GM12878 (cell line): Measurements from ENCODE around the gene PRMT2. TPM values are rescaled to one million over a fixed set of nuclear protein-coding genes. Genes with fewer than 3 reads are reported as not detected.

Experiments used
- BCLAF1 ChIP-seq: fragments of 450-650 bp; IDR thresholded peaks from 2 replicates; pipeline ENCODE4 v1.6.1; 2017; ENCODE audit warnings: antibody characterized with exemption, mild to moderate bottlenecking, moderate library complexity
- CREM ChIP-seq: IDR thresholded peaks from 2 replicates; pipeline ENCODE4 v1.6.1; 2014; ENCODE audit warnings: antibody characterized with exemption, low read depth
- CUX1 ChIP-seq: IDR thresholded peaks from 2 replicates; pipeline ENCODE4 v1.6.1; 2012; ENCODE audit warnings: improper control_type of control experiment, low read depth, low read length; ENCODE audit not compliant: insufficient replicate concordance
- MTA2 ChIP-seq: fragments of 450-650 bp; IDR thresholded peaks from 2 replicates; pipeline ENCODE4 v1.6.1; 2016; ENCODE audit warnings: low read depth, mild to moderate bottlenecking, moderate library complexity
- RFX5 ChIP-seq: IDR thresholded peaks from 2 replicates; pipeline ENCODE4 v1.6.1; 2011; ENCODE audit warnings: low read depth, low read length, improper control_type of control experiment
- RUNX3 ChIP-seq: IDR thresholded peaks from 2 replicates; pipeline ENCODE4 v1.6.1; 2012; ENCODE audit warnings: low read length, inconsistent platforms
- SKIL ChIP-seq: fragments of 450-650 bp; IDR thresholded peaks from 2 replicates; pipeline ENCODE4 v1.6.1; 2017; ENCODE audit warnings: mild to moderate bottlenecking, low read depth, inconsistent platforms; ENCODE audit not compliant: poor library complexity, severe bottlenecking
- polyA plus RNA-seq, 11 experiments: library from polyadenylated mRNA; depleted of rRNA in 4 of 11; unstranded in 6 of 11; stranded (reverse) in 5 of 11; fragments of >200 nt; fragmentation: Nextera tagmentation in 4 of 11; fragmentation: Illumina TruSeq in 1 of 11; extraction: Ambion mirVana in 4 of 11; extraction: Trizol in 1 of 11; gene quantifications; 1 replicate in 1 of 11; 2 replicates in 10 of 11; pipeline versions ENCODE4 v1.2.1 to v1.2.3, GENCODE V29; 2011 to 2016; ENCODE audit warnings: inconsistent platforms in 2 of 11, missing spikeins in 2 of 11, low read depth in 1 of 11
- total RNA-seq, 4 experiments: library from RNA; depleted of rRNA in 3 of 4; stranded (reverse); fragments of >200 nt in 3 of 4; fragmentation: Illumina TruSeq in 1 of 4; extraction: Trizol in 1 of 4; gene quantifications; 2 replicates each; pipeline versions ENCODE4 v1.2.1 to v1.2.3, GENCODE V29; 2013 to 2021

Gene PRMT2
- total and polyA plus RNA-seq, 10 of the 15 experiments (the other 5 are each of a cell fraction or from before 2014, with no cell fraction given): 16.1 to 48.6 (median 36.2) TPM

GRCh38 chr21:46633566-46633965 is 1.9 kb upstream of the PRMT2 start (continued):
- TF ChIP-seq BCLAF1 (no peak), RUNX3 (no peak), SKIL (no peak), CUX1 (no peak), MTA2 (no peak), RFX5 (no peak), CREM (no peak)
- TF ChIP-seq, all 136 proteins: peak for 0
